Mesendoderm (in vitro differentiated cells): ENCODE data around the gene CORO2B.

Experiments
- DNase-seq: peaks from one replicate; pipeline ENCODE4 v3.0.0; 2013
- H2AK5ac ChIP-seq: 2 replicates; pipeline ENCODE4 v1.6.1; 2013; ENCODE audit warnings: low read length, inconsistent platforms
- H2BK120ac ChIP-seq: 2 replicates; pipeline ENCODE4 v1.6.1; 2013; ENCODE audit warnings: low read depth, mild to moderate bottlenecking, low read length, moderate library complexity, mixed read lengths
- H2BK15ac ChIP-seq: replicated peaks from 2 replicates; pipeline ENCODE4 v1.6.1; 2013; ENCODE audit warnings: low read depth, mild to moderate bottlenecking, moderate library complexity
- H2BK5ac ChIP-seq: 2 replicates; pipeline ENCODE4 v1.6.1; 2013; ENCODE audit warnings: low read length, inconsistent platforms
- H3K18ac ChIP-seq: 2 replicates; pipeline ENCODE4 v1.6.1; 2013; ENCODE audit warnings: mild to moderate bottlenecking, low read length, mixed read lengths
- H3K23ac ChIP-seq: one replicate; pipeline ENCODE4 v1.6.1; 2013; ENCODE audit warnings: low read length
- H3K27ac ChIP-seq: 2 replicates; pipeline ENCODE4 v1.5.1; 2013; ENCODE audit warnings: low read depth, mild to moderate bottlenecking, inconsistent platforms, low read length, moderate library complexity
- H3K27me3 ChIP-seq: 2 replicates; pipeline ENCODE4 v1.6.1; 2013; ENCODE audit warnings: low read length, control low read depth, mild to moderate bottlenecking, inconsistent platforms; ENCODE audit not compliant: insufficient read depth, poor library complexity
- H3K36me3 ChIP-seq: 2 replicates; pipeline ENCODE4 v1.6.1; 2013; ENCODE audit warnings: low read length, inconsistent platforms; ENCODE audit not compliant: control insufficient read depth, insufficient read depth
- H3K4ac ChIP-seq: one replicate; pipeline ENCODE4 v1.6.1; 2013; ENCODE audit warnings: low read depth, mild to moderate bottlenecking, low read length, moderate library complexity
- H3K4me1 ChIP-seq: 2 replicates; pipeline ENCODE4 v1.6.1; 2013; ENCODE audit warnings: low read depth, low read length, inconsistent platforms; ENCODE audit not compliant: control insufficient read depth
- H3K4me2 ChIP-seq: 2 replicates; pipeline ENCODE4 v1.6.1; 2013; ENCODE audit warnings: low read length
- H3K4me3 ChIP-seq: 2 replicates; pipeline ENCODE4 v1.5.1; 2013; ENCODE audit warnings: mild to moderate bottlenecking, low read length
- H3K56ac ChIP-seq: one replicate; pipeline ENCODE4 v1.6.1; 2013; ENCODE audit warnings: low read length
- H3K79me1 ChIP-seq: 2 replicates; pipeline ENCODE4 v1.6.1; 2013; ENCODE audit warnings: low read length, inconsistent platforms
- H3K79me2 ChIP-seq: 2 replicates; pipeline ENCODE4 v1.6.1; 2013; ENCODE audit warnings: mild to moderate bottlenecking, low read length; ENCODE audit not compliant: control insufficient read depth, insufficient read depth
- H3K9ac ChIP-seq: 2 replicates; pipeline ENCODE4 v1.6.1; 2013; ENCODE audit warnings: low read length, inconsistent platforms
- H4K5ac ChIP-seq: one replicate; pipeline ENCODE4 v1.6.1; 2013; ENCODE audit warnings: low read length
- H4K8ac ChIP-seq: one replicate; pipeline ENCODE4 v1.6.1; 2013; ENCODE audit warnings: low read depth, mild to moderate bottlenecking, control low read depth, low read length, moderate library complexity
- WGBS: extraction: QIAGEN DNeasy Blood & Tissue Kit; methylation state at CpG from one replicate; pipeline ENCODE4 v1.1.7; 2013; ENCODE audit warnings: low lambda C conversion rate, missing lambda C conversion rate; ENCODE audit not compliant: insufficient coverage; ENCODE audit errors: extremely low coverage; 5-methylcytosine and 5-hydroxymethylcytosine counted together

CORO2B gene

GRCh38 chr15:68597581-68597980 lies 18.8 kb downstream of the CORO2B start:
- Histone ChIP-seq H3K18ac (no peak overlapping the region), H3K56ac (no peak overlapping the region), H3K4me2 (no peak overlapping the region), H3K79me1 (peaks cover 1% of the 10 kb centered on the region), H3K4me1 (peaks cover 6% of the 10 kb centered on the region), H3K4ac (no peak overlapping the region), H2BK5ac (no peak overlapping the region), H2BK120ac (no peak overlapping the region), H3K36me3 (no peaks in the 10 kb centered on the region), H4K5ac (no peak overlapping the region), H3K23ac (no peak overlapping the region), H2AK5ac (no peak overlapping the region), H4K8ac (no peak overlapping the region), H3K27ac (no peak overlapping the region), H2BK15ac (no peak overlapping the region), H3K79me2 (no peaks in the 10 kb centered on the region), H3K27me3 (no peaks in the 10 kb centered on the region), H3K4me3 (no peak overlapping the region), H3K9ac (no peak overlapping the region)
- DNase-seq, result no peak
- no CpG with 5 or more reads among the region's 5 CpGs for WGBS

GRCh38 chr15:68598171-68599152 lies 19.7 kb downstream of the CORO2B start:
- H3K27ac ChIP-seq, result no peak overlapping the region
- H3K18ac ChIP-seq, result no peak overlapping the region
- no peak overlapping the region for H4K5ac ChIP-seq
- H2BK15ac ChIP-seq, result no peak overlapping the region
- peaks cover 3% of the 10 kb centered on the region for H3K79me1 ChIP-seq
- peak overlapping the region; percentile 50 for H3K56ac ChIP-seq
- no peak overlapping the region for H3K9ac ChIP-seq
- DNase-seq, result no peak
- no peak overlapping the region for H2BK120ac ChIP-seq
- H3K4me2 ChIP-seq, result no peak overlapping the region
- H2BK5ac ChIP-seq, result no peak overlapping the region
- H3K27me3 ChIP-seq, result no peaks in the 10 kb centered on the region
- H3K79me2 ChIP-seq, result no peaks in the 10 kb centered on the region
- peaks cover 8% of the 10 kb centered on the region for H3K4me1 ChIP-seq
- no peak overlapping the region for H4K8ac ChIP-seq
- H2AK5ac ChIP-seq, result no peak overlapping the region
- no peak overlapping the region for H3K23ac ChIP-seq
- no peak overlapping the region for H3K4ac ChIP-seq
- no peaks in the 10 kb centered on the region for H3K36me3 ChIP-seq
- no peak overlapping the region for H3K4me3 ChIP-seq
- no CpG with 5 or more reads among the region's 14 CpGs for WGBS

GRCh38 chr15:68599153-68599545 lies 20.4 kb downstream of the CORO2B start:
- no peak overlapping the region for H2BK15ac ChIP-seq
- no peak overlapping the region for H2BK5ac ChIP-seq
- H3K4me2 ChIP-seq, result no peak overlapping the region
- H3K4me1 ChIP-seq, result peaks cover 11% of the 10 kb centered on the region
- peaks cover 2% of the 10 kb centered on the region for H3K79me1 ChIP-seq
- WGBS, result no CpG with 5 or more reads among the region's 6 CpGs
- H3K27me3 ChIP-seq, result no peaks in the 10 kb centered on the region
- H3K4me3 ChIP-seq, result no peak overlapping the region
- no peaks in the 10 kb centered on the region for H3K79me2 ChIP-seq
- H2AK5ac ChIP-seq, result no peak overlapping the region
- DNase-seq, result no peak
- no peak overlapping the region for H4K5ac ChIP-seq
- H3K36me3 ChIP-seq, result no peaks in the 10 kb centered on the region
- H4K8ac ChIP-seq, result no peak overlapping the region
- H3K27ac ChIP-seq, result no peak overlapping the region
- H3K9ac ChIP-seq, result no peak overlapping the region
- no peak overlapping the region for H3K56ac ChIP-seq
- no peak overlapping the region for H3K18ac ChIP-seq
- no peak overlapping the region for H3K4ac ChIP-seq
- no peak overlapping the region for H2BK120ac ChIP-seq
- no peak overlapping the region for H3K23ac ChIP-seq

GRCh38 chr15:68599560-68600071 lies 20.8 kb downstream of the CORO2B start:
- no CpG with 5 or more reads among the region's 7 CpGs for WGBS
- peak; percentile 94 for DNase-seq
- H2BK5ac ChIP-seq, result no peak overlapping the region
- peaks cover 2% of the 10 kb centered on the region for H3K79me1 ChIP-seq
- H3K4me3 ChIP-seq, result no peak overlapping the region
- H3K4me2 ChIP-seq, result no peak overlapping the region
- no peak overlapping the region for H2BK120ac ChIP-seq
- H3K23ac ChIP-seq, result no peak overlapping the region
- H2BK15ac ChIP-seq, result no peak overlapping the region
- no peak overlapping the region for H3K56ac ChIP-seq
- no peak overlapping the region for H4K5ac ChIP-seq
- no peaks in the 10 kb centered on the region for H3K79me2 ChIP-seq
- no peaks in the 10 kb centered on the region for H3K27me3 ChIP-seq
- no peak overlapping the region for H2AK5ac ChIP-seq
- peaks cover 11% of the 10 kb centered on the region for H3K4me1 ChIP-seq
- H3K9ac ChIP-seq, result no peak overlapping the region
- no peak overlapping the region for H4K8ac ChIP-seq
- no peak overlapping the region for H3K27ac ChIP-seq
- no peak overlapping the region for H3K4ac ChIP-seq
- no peak overlapping the region for H3K18ac ChIP-seq
- no peaks in the 10 kb centered on the region for H3K36me3 ChIP-seq

GRCh38 chr15:68601206-68602197 lies 22.7 kb downstream of the CORO2B start:
- H2BK5ac ChIP-seq, result peak overlapping the region; percentile 64
- no peak overlapping the region for H3K27ac ChIP-seq
- H4K8ac ChIP-seq, result no peak overlapping the region
- H3K79me1 ChIP-seq, result peaks cover 2% of the 10 kb centered on the region
- H3K23ac ChIP-seq, result no peak overlapping the region
- peaks cover 11% of the 10 kb centered on the region for H3K4me1 ChIP-seq
- no peaks in the 10 kb centered on the region for H3K79me2 ChIP-seq
- H4K5ac ChIP-seq, result no peak overlapping the region
- no peak overlapping the region for H3K4ac ChIP-seq
- peak; percentile 80 for DNase-seq
- H3K4me2 ChIP-seq, result no peak overlapping the region
- H2AK5ac ChIP-seq, result peak overlapping the region; percentile 52
- H2BK15ac ChIP-seq, result no peak overlapping the region
- H3K56ac ChIP-seq, result peak overlapping the region; percentile 45
- no peak overlapping the region for H3K4me3 ChIP-seq
- no peak overlapping the region for H3K18ac ChIP-seq
- H3K36me3 ChIP-seq, result no peaks in the 10 kb centered on the region
- H3K9ac ChIP-seq, result no peak overlapping the region
- H3K27me3 ChIP-seq, result no peaks in the 10 kb centered on the region
- no peak overlapping the region for H2BK120ac ChIP-seq
- WGBS, result no CpG with 5 or more reads among the region's 23 CpGs
